Neural crest cell (in vitro differentiated cells): Measurements from ENCODE around the gene GALNTL6. TPM values are rescaled to one million over a fixed set of nuclear protein-coding genes. Genes with fewer than 3 reads are reported as not detected.

Source experiments
- DNase-seq: peaks from one replicate; pipeline ENCODE4 v3.0.0; 2021; ENCODE audit warnings: low read depth, mixed read lengths, low spot score
- H3K27ac Mint-ChIP-seq: one replicate; pipeline ENCODE4 v1.8.0; 2021; ENCODE audit warnings: mild to moderate bottlenecking, mixed read lengths; ENCODE audit not compliant: unreplicated experiment
- H3K27me3 Mint-ChIP-seq: 2 replicates; pipeline ENCODE4 v1.8.0; 2021; ENCODE audit warnings: low read depth, mild to moderate bottlenecking, mixed read lengths
- H3K36me3 Mint-ChIP-seq: 2 replicates; pipeline ENCODE4 v1.8.0; 2021; ENCODE audit warnings: low read depth, mild to moderate bottlenecking, mixed read lengths
- H3K4me1 Mint-ChIP-seq: 2 replicates; pipeline ENCODE4 v1.8.0; 2021; ENCODE audit warnings: mixed read lengths
- H3K4me3 Mint-ChIP-seq: one replicate; pipeline ENCODE4 v1.8.0; 2021; ENCODE audit warnings: mild to moderate bottlenecking, mixed read lengths
- H3K9me3 Mint-ChIP-seq: 2 replicates; pipeline ENCODE4 v1.8.0; 2021; ENCODE audit warnings: mixed read lengths
- CTCF ChIP-seq: fragments of 200-600 bp; sonication (generic); conservative IDR thresholded peaks from 2 replicates; pipeline ENCODE4 v1.5.0; 2021; ENCODE audit warnings: antibody characterized with exemption, mild to moderate bottlenecking
- total RNA-seq: library from RNA; stranded (reverse); gene quantifications from 2 replicates; pipeline ENCODE4 v1.2.1, GENCODE V29; 2021

Gene GALNTL6
- total RNA-seq, 1 donor from 2014 or later: 0.07 TPM

GRCh38 chr4:173076903-173077634, 1263.9 kb downstream of the GALNTL6 start:
- Mint-ChIP-seq H3K9me3 (peaks cover 5% of the 10 kb centered on the region), H3K4me3 (no peak overlapping the region), H3K27ac (no peak overlapping the region), H3K27me3 (no peaks in the 10 kb centered on the region), H3K36me3 (no peaks in the 10 kb centered on the region), H3K4me1 (no peaks in the 10 kb centered on the region)
- TF ChIP-seq CTCF: no peak
- DNase-seq: no peak

- peaks cover 11% of the 10 kb centered on the region for H3K4me1 Mint-ChIP-seq
- peaks cover 7% of the 10 kb centered on the region for H3K9me3 Mint-ChIP-seq
- no peak overlapping the region for H3K4me3 Mint-ChIP-seq
- H3K36me3 Mint-ChIP-seq: no peaks in the 10 kb centered on the region
- DNase-seq: no peak
- no peak for TF ChIP-seq CTCF
- H3K27me3 Mint-ChIP-seq: no peaks in the 10 kb centered on the region
- no peak overlapping the region for H3K27ac Mint-ChIP-seq
These were observed 1274.9 kb downstream of the GALNTL6 start for GRCh38 chr4:173088144-173088543.
